CD4-positive, alpha-beta T cell treated with Interleukin-12 subunit alpha and Interleukin-12 subunit beta, for 1 hour (primary cell): Measurements from ENCODE around the gene RAB11FIP3.
"Not testable (repeated sequence)": the region's sequence is repeated elsewhere in the genome, so short reads cannot be mapped to it uniquely, and the experiment has no call there.

ENCODE experiments used
- DNase-seq: peaks from one replicate; pipeline ENCODE4 v3.0.0-alpha.2; 2020

The RAB11FIP3 gene

DNA sequence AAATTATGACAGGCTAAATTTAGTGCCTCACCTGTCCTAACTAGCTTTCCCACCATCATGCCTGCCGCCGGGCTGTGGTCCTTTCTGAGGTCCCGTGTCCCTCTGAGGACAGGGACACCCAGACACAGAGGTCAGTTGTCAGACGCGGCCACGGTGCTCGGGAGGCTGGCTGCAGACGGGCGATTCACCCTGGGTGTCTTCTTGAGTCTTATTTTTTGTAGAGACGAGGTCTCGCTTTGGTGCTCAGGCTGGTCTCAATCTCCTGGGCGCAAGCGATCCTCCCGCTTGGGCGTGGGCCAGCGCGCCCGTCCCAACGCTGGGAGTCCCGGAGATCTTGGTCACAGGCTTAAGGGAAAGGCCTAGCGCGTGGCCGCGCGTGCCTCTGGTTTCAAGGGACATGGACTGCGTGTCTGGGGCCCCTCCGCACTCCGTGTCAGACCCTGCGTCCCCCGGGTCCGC, 797 bp upstream of the RAB11FIP3 start:
- no peak for DNase-seq

DNA sequence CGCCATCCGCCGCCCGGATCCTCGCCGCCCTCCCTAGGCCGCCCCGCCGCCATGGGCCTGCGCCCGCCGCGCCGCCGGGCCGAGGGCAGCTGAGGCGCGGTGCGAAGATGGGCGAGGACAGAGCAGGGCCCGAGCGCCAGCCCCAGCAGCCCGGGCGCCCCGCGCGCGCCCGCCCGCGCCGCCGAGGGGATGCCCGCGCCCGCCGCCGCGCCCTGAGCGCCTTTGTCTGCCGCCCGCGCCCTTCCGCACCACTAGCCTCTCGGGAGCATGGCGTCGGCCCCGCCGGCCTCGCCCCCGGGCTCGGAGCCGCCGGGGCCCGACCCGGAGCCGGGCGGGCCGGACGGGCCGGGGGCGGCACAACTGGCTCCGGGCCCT, 278 bp downstream of the RAB11FIP3 start:
- DNase-seq, result no peak

DNA sequence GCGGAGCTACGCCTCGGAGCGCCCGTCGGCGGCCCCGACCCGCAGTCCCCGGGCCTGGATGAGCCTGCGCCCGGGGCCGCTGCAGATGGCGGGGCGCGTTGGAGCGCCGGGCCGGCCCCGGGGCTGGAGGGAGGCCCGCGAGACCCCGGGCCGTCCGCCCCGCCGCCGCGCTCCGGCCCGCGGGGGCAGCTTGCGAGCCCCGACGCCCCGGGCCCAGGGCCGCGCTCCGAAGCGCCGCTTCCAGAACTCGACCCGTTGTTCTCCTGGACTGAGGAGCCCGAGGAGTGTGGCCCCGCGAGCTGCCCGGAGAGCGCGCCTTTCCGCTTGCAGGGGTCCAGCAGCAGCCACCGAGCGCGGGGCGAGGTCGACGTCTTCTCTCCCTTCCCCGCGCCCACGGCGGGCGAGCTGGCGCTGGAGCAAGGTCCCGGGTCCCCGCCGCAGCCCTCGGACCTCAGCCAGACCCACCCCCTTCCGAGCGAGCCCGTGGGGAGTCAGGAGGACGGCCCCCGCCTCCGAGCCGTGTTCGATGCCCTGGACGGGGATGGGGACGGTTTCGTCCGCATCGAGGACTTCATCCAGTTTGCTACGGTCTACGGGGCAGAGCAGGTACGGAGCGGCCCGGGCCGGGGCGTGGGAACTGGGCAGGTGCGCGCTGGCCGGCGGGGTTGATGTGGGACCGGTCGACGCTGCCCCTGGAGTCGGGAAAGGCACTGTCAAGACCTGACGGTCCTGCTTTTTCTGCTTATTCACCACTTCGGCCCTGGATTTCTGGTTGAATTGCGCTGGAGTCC, 861 bp downstream of the RAB11FIP3 start:
- DNase-seq, result no peak

DNA sequence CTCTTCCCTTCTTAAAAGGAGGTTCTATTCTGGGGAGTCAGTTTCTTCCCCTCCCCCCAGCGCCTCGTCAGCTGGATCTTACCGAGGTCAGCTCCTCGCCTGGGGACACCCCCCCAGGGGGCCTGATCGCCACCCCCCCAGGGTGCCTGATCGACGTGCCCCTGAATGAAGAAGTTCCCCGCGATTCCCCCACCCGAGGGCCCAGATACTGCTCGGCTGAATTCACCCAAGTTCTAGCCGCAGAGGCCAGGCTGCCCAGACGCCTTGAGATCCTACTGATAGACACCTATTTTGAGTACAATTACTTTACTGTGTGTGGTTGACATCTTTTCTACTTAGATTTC, 1.4 kb downstream of the RAB11FIP3 start:
- no peak for DNase-seq

DNA sequence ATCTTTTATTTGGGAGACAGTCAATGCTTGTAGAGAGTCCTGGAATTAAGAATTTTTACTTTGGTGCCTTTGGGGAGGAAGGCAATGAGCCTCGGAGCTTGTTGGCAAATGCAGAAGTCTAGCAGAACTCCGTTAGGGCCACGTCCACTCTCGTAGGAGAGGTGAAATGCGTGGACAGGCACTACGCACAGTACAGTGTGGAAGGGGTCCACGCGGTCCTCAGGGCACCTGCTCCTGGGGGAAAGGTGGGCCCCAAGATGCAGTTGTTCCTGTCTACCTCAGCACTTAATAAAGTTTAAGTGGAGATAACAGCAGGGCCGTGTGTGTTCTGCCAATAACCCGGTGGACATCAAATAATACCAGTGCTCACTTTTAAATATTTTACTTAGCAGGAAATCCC, 1.8 kb downstream of the RAB11FIP3 start:
- no peak for DNase-seq

DNA sequence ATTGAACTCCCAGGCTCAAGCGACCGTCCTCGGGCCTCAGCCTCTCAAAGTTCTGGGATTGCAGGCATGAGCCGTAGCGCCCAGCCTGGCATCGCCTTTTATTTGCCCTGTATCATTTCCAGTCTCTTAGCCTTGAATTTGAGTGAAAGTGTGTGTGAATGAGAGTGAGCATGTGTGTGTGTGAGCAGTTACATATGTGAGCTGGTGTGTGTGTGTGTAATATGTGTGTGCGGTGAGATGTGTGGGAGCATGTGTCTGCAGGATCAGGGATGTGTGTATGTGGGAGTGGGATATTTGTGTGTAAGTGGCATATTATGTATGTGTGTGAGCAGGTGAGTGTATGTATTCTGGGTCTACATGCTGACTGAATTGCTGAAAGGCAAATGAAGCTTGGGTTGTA, 5.5 kb downstream of the RAB11FIP3 start:
- no peak for DNase-seq

DNA sequence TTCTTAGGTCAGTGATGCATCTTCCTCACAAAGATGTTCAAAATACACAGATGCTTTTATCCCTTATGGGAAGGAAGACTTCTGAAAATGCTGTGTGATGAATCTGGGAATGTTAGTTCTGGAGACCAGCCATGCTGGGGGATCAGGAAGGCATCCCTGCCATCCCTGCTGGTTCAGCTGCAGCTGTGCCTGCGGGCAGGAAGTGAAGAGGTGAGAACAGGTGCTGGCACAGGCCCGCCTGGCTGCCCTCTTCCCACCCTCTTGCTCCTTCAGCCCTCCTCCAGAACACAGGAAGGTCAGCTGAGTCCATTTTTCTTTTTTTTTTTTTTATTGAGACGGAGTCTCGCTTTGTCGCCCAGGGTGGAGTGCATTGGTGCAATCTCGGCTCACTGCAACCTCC, 15.2 kb downstream of the RAB11FIP3 start:
- DNase-seq, result no peak

DNA sequence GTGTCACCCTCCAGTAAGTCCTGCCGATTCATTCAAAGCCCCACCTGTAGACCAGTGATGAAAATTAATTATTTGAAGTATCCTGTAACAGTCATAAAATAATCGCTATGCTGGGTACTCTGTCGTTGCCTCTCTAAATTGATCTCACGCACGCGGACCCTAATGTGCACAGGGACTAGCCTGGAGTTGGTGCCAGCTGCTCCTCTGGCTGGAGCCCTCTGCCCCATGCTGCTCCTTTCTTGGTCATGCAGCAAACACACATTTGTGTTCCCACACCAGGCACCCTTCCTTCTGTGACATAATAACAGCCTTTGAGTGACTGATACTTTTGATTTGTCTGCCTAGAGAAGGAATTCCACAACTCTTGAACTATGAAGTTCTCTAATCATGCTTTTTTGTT, 16.0 kb downstream of the RAB11FIP3 start:
- DNase-seq, result no peak

DNA sequence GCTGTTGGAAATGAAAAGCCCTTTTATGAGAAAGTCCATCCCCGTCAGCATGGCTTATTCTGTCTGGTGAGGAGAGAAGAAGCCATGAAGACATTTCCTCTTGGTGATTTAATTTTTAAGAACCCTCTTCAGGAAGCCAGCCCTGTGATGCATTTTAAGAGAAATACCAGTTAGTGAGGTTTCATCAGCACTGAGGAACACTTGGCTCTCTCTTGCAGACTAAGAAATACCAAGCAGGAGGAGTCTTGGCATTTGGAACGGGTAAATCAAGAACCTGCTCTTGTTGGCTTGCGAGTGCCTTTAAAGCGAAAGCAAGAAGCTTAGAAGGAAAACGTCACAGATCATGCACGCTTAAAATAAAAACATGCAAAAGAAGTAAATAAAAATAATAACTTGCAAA, 17.5 kb downstream of the RAB11FIP3 start:
- DNase-seq, result no peak

DNA sequence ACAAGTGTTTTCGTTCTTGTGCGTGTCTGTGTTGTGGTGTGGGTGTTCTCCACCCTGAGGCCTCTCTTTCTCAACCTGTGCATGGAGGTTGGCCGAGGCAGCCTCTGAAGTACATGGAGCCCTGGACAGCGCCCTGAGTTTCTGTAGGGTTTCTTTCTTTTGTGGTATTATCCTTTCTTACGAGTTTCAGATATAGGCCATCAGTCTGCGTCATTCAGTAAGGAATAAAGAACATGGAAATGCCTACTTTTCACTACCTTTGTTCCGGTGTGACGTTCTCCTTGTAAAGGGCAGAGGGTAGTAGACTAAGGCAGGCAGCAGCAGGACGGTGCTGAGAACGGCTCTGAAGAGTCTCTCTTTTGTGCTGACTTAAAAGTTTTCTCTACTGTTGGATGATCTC, 18.6 kb downstream of the RAB11FIP3 start:
- no peak for DNase-seq

DNA sequence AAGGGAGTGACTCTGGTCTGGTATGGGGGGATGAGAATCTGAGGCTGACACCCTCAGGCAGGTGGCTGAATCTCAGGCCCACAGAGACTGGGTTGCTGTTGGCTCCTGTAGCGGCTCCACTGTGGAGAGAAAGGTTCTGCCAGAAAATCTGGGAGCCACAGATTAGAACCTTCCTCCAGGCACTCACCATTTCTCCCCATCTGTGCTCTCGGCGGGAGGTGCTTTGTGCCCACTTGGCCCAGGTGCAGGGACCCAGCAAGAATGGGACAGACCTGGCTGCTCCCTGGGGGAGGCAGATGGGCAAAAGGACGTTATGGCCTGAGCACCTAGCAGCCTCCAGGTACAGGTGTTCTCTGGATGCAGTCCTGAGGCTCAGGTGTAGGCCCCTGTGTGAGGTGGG, 20.1 kb downstream of the RAB11FIP3 start:
- DNase-seq, result no peak

DNA sequence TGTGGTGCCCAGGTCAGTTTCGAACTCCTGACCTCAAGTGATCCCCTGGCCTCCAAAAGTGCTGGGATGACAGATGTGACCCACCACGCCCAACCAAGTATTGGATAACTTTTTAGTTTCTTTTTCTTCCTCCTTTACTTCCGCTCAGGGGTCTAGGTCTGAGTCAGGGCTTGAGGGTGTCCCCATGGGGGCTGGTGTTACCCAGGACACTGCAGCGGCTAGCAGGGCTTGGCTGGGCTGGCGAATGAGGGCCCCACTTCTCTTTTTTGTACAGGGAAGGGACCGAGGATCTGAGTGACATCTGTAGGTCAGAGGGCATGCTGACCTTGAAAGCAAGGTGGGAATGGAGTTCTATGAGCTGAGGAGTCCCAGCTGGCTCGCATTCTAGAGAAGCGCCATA, 24.9 kb downstream of the RAB11FIP3 start:
- no peak for DNase-seq

DNA sequence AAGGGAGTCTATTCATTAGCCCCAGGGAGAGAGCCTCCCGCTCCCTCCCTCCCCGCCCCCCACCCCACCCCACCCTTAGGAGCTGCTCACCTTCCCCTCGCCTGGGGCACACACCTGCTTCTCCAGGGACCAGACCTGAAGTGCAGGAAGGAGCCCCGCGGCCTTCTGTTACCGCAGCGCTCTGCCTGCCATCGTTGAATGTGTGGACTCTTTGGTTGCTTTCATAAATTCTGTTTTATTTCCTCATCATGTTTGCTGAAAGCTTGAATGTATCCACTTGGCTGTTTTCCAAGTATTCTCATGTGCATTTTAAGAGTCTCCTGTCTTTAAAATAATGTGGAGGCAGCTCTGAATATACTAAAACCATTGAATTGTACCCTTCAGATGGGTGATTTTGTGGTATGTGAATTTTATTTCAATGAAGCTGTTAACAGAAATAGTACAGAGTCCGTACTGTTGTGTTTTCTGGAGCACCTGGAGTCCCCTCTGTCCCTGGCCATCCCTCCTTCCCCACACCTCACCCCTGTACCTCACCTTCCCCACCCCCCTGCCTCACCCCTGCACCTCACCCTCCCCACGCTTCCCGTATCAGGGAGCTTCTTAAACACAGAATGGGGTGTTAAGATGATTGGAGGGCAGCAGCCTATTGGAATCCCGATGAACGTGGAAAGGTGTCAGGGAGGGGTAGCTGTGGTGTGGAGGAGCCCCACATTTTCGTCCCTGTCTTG, 25.5 kb downstream of the RAB11FIP3 start:
- DNase-seq, result no peak

DNA sequence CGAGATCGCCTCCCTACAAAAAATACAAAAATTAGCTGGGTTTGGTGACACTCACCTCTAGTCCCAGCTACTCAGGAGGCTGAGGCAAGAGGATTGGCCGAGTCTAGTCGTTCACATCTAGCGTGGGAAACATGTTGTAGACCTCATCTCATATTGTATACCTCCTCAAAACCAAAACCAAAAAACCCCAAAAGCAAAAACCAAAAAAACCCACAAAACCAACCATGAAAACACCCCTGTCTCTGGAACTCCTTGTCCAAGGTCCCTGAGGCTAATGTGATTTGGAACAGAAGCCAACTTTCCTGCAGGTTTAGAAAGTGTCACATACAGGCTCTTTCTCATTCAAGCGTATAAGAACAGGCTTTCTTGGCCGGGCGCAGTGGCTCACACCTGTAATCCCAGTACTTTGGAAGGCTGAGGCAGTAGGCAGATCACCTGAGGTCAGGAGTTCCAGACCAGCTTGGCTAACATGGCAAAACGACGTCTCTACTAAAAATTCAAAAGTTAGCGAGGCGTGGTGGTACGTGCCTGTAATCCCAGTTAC, 29.0 kb downstream of the RAB11FIP3 start:
- no peak for DNase-seq

DNA sequence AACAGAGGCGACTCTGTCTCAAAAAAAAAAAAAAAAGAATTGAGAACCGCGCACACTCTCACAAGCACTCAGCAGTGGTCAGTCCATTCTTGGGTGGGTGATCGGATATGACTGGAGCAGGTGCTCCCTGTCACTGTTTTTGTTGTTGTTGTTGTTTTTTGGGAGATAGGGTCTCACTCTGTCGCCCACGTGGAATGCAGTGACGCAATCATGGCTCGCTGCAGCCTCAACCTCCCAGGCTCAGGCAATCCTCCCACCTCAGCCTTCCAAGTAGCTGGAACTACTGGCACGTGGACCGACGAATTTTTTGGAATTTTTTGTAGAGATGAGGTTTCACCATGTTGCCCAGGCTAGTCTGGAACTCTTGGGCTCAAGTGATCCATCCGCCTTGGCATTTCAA, 30.0 kb downstream of the RAB11FIP3 start:
- no peak for DNase-seq

DNA sequence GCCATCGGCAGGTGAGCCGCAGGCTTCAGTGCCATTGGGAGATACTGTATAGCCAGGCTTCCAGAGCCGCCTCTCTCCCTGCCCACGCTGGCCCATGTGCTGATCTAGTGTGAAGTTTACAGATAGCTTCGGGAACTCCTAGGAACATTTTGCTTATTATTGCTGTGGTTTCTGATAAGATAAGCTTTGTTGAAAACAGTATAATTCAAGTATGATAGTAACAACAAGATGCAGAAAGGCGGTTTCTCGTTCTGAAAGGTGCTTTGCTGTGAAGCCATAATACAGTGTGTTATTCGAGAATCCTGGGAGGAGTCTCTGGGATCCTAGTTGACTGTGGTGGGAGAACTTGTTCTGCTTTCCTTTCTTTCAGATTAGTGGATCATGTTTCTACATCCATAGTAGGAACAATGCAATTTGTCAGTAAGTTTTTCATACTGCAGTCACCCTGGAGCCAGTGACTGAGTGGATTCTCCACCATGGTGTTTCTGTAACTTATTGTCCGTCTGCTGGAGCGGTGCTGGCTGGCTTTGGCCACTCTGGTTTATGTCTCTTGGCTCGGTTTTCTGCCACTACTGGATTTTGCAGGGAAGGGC, 31.5 kb downstream of the RAB11FIP3 start:
- DNase-seq, result no peak

DNA sequence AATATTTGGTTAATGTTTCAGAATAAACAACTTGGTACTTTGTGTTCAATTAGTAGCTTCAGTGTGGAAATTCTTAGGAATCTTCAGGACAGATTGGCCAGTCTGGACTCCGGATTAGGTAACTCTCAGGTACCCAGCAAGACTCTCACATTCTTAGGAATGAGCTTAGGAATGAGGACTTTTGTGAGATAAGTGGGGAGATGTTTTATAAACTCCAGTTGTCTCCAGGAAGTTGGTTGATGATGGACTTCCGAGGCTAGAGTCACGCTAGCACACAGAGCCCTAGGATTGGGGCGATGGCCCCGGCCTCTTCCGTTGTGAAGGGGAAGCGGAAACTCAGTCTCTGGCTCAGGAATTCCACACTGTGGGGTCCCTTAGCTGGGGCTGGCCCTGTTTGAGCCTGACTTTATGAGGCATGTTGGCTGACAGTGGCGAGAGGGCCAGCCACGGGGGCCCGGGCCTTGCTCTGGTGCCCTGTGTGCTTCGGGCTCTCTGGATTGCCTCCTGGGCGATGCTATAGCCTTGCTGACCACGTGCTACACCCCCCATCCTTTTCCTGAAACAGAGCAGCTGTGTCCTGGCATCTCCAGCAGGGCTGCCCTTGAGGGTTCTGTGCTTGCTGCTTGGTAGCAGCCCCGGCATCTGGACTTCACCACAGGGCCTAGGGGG, 32.4 kb downstream of the RAB11FIP3 start:
- no peak for DNase-seq

DNA sequence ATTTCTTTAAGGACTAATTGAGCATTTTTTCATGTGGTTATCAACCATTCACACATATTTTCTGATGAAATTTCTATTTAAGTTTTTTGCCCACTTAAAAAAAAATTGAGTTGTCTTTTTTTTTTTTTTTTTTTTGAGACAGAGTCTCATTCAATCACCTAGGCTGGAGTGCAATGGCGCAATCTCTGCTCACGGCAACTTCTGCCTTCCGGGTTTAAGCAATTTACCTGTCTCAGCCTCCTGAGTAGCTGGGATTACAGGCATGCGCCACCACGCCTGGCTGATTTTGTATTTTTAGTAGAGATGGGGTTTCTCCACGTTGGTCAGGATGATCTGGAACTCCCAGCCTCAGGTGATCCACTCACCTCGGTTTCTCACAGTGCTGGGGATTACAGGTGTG, 34.3 kb downstream of the RAB11FIP3 start:
- DNase-seq, result no peak

DNA sequence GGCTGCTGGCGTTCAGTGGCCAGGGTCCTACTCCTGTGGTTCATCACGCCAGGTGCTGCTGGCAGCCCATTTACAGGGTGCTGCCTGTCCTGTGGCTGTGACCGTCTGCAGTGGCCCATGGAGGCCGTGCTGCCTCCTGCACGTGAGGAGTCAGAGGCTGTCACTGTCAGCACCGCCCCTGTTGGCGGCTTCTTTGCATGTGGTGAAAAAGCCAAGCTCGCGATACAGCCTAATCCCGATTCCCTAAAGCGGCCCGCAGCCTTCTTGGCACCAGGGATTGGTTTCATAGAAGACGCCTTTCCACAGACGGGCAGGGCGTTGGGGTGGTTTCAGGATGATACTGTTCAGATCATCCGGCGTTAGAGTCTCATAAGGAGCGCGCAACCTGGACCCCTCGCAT, 35.3 kb downstream of the RAB11FIP3 start:
- no peak for DNase-seq

DNA sequence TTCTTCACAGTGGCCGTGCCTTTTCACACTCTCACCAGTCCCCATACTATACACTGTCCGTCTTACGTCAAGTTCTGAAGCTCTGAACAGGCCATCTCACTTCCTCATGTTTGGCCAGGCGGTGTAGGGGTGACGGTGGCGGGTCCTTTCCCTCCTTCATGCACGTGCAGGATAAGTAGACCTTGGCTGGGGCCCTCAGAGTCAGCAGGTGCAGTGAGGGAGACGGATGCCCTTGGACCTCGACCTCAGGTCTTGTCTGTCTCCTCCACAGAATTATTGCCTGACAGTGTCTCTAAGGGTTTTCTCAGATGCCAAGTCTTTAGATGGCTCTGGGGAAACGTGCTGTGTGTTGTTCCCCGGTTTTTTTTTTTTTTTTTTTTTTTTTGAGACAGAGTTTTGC, 37.6 kb downstream of the RAB11FIP3 start:
- no peak for DNase-seq

DNA sequence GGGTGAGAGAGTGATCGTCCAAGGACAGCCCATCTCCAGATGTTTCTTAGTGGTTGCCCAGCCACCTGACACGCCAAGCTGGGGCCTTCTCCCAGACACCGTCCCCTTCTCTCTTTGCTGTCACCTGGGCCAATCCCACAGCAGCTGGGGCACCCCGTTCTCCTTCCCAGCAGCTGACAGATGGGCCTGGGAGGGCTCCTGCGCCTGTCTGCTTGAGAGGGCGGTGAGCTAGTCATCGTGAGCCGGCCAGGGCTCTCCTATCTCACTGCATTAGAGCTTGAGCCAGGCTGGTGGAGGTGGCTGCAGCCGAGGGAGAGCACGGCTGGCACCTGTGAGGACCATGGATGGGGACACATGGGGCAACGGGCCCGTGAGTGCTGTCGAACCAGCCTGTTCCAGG, 41.2 kb downstream of the RAB11FIP3 start:
- DNase-seq, result no peak

DNA sequence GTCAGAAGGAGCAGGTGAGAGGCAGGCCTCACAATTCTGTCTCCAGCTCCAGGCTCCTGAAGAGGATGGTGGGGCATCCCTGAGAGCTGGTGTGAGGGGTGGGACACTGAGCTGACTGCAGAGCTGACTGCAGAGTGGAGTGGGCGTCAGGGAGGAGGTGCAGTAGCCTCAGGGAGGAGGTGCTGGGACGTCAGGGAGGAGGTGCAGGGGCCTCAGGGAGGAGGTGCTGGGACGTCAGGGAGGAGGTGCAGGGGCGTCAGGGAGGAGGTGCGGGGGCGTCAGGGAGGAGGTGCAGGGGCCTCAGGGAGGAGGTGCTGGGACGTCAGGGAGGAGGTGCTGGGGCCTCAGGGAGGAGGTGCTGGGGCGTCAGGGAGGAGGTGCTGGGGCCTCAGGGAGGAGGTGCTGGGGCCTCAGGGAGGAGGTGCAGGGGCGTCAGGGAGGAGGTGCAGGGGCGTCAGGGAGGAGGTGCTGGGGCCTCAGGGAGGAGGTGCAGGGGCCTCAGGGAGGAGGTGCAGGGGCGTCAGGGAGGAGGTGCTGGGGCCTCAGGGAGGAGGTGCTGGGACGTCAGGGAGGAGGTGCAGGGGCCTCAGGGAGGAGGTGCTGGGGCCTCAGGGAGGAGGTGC, 41.9 kb downstream of the RAB11FIP3 start:
- not testable (repeated sequence) for DNase-seq
